Naive thymus-derived CD4-positive, alpha-beta T cell (primary cell): ENCODE data around the gene INPP5A. TPM values are rescaled to one million over a fixed set of nuclear protein-coding genes. Genes with fewer than 3 reads are reported as not detected.
"Not testable (repeated sequence)": the region's sequence is repeated elsewhere in the genome, so short reads cannot be mapped to it uniquely, and the experiment has no call there.

Source experiments
- ATAC-seq: fragments of 150-1000 bp; cut with Tn5 transposase; 2 replicates; pipeline ENCODE4 v1.10.0; 2021; ENCODE audit warnings: mild to moderate bottlenecking, moderate library complexity
- CTCF ChIA-PET: fragments of 350-600 bp; sonication (Branson Sonifier 250); formaldehyde crosslinking; loops from one replicate; lab custom pipeline; 2021; ENCODE audit warnings: antibody characterized with exemption; lab: Charles Lee
- POLR2A ChIA-PET: fragments of 350-600 bp; sonication (Branson Sonifier 250); formaldehyde crosslinking; loops from one replicate; lab custom pipeline; 2021; ENCODE audit warnings: antibody characterized with exemption, inconsistent platforms; lab: Charles Lee
- DNase-seq, 9 donors: peaks; one replicate each; pipeline versions ENCODE4 v3.0.0 to v3.0.0-alpha.2; 2020 to 2022; ENCODE audit warnings: mixed read lengths in 1 of 9
- H3K27ac ChIP-seq: one replicate; pipeline ENCODE4 v1.7.0; 2013; ENCODE audit warnings: mild to moderate bottlenecking, low read depth, low read length, moderate library complexity
- H3K27me3 ChIP-seq, 2 donors: one replicate each; pipeline ENCODE4 v1.7.0; 2013; ENCODE audit warnings: low read length in 2 of 2, mild to moderate bottlenecking in 2 of 2, moderate library complexity in 2 of 2; ENCODE audit not compliant: control insufficient read depth in 2 of 2, insufficient read depth in 2 of 2
- H3K36me3 ChIP-seq, 3 experiments: 1 replicate in 2 of 3; 2 replicates in 1 of 3; pipeline ENCODE4 v1.7.0; 2013; ENCODE audit warnings: low read length in 3 of 3, mild to moderate bottlenecking in 3 of 3, moderate library complexity in 1 of 3; ENCODE audit not compliant: insufficient read depth in 3 of 3, control insufficient read depth in 2 of 3
- H3K4me1 ChIP-seq, 2 donors: one replicate each; pipeline ENCODE4 v1.7.0; 2013; ENCODE audit warnings: low read length in 2 of 2, mild to moderate bottlenecking in 2 of 2, moderate library complexity in 1 of 2; ENCODE audit not compliant: control insufficient read depth in 2 of 2, insufficient read depth in 2 of 2
- H3K4me3 ChIP-seq: 2 replicates; pipeline ENCODE4 v1.7.0; 2013; ENCODE audit warnings: mild to moderate bottlenecking, low read length
- H3K9me3 ChIP-seq, 3 experiments: 1 replicate in 2 of 3; 2 replicates in 1 of 3; pipeline ENCODE4 v1.7.0; 2013; ENCODE audit warnings: low read length in 3 of 3; ENCODE audit not compliant: control insufficient read depth in 2 of 3
- H3K27ac Mint-ChIP-seq, 9 donors: one replicate each; pipeline ENCODE4 v1.8.0; 2020 to 2022; ENCODE audit warnings: mixed read lengths in 9 of 9, mild to moderate bottlenecking in 8 of 9, moderate library complexity in 5 of 9, inconsistent platforms in 2 of 9
- H3K27me3 Mint-ChIP-seq, 5 donors: one replicate each; pipeline ENCODE4 v1.8.0; 2021 to 2022; ENCODE audit warnings: mixed read lengths in 5 of 5, mild to moderate bottlenecking in 1 of 5
- H3K36me3 Mint-ChIP-seq, 5 donors: one replicate each; pipeline ENCODE4 v1.8.0; 2020 to 2022; ENCODE audit warnings: mixed read lengths in 5 of 5, mild to moderate bottlenecking in 3 of 5, inconsistent platforms in 1 of 5
- H3K4me1 Mint-ChIP-seq, 7 donors: one replicate each; pipeline ENCODE4 v1.8.0; 2020 to 2022; ENCODE audit warnings: mixed read lengths in 7 of 7, mild to moderate bottlenecking in 3 of 7, inconsistent platforms in 1 of 7
- H3K4me3 Mint-ChIP-seq, 10 donors: one replicate each; pipeline ENCODE4 v1.8.0; 2020 to 2022; ENCODE audit warnings: mild to moderate bottlenecking in 10 of 10, mixed read lengths in 10 of 10, moderate library complexity in 6 of 10, inconsistent platforms in 2 of 10
- H3K9me3 Mint-ChIP-seq, 11 donors: one replicate each; pipeline ENCODE4 v1.8.0; 2020 to 2022; ENCODE audit warnings: mixed read lengths in 11 of 11, mild to moderate bottlenecking in 4 of 11, inconsistent platforms in 1 of 11, moderate library complexity in 1 of 11
- intact Hi-C, 2 donors: fragments of 100-400 bp; cut with micrococcal nuclease; formaldehyde crosslinking; loops; one replicate each; pipeline ENCODE4 v1.15.1; 2023
- polyA plus RNA-seq, 2 donors: library from polyadenylated mRNA; unstranded; fragments of 300-500 nt; fragmentation: Illumina TruSeq; gene quantifications; one replicate each; pipeline ENCODE4 v1.2.3, GENCODE V29; 2021
- total RNA-seq, 6 experiments: library from RNA in 5 of 6; stranded (reverse) in 5 of 6; gene quantifications; 1 replicate in 5 of 6; 2 replicates in 1 of 6; pipeline ENCODE4 v1.2.3 and lab custom pipeline; 2021 to 2026

INPP5A gene
- total and polyA plus RNA-seq, 7 experiments from 2014 or later = 0.97 to 30.7 (median 25.0) TPM

DNA sequence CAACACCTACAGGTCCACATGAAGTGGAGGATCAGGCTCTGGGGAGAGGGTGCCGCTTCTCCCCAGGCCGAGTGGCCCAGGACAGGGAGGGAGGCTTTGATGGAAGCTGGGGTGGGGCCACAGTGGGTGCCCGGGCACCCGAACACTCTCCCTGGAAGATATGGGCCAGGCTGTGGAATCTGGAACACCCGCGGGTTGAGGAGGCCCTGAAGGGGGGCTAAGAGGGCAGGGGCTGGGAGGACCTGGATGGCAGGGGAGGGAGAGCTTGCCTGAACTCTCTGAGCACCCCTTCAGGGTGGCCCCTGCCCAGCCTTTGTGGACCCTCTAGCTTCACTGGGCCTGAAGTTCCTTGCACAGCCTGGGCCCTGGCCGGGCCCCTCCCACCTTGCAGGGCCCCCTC, 252.9 kb downstream of the INPP5A start:
- Mint-ChIP-seq H3K4me1 (no peaks in the 10 kb centered on the region), H3K27ac (no peak overlapping the region), H3K36me3 (no peaks in the 10 kb centered on the region), H3K9me3 (peaks cover 0 to 1% (median 0%) of the 10 kb centered on the region in 11 donors), H3K27me3 (peaks cover 0 to 14% (median 7%) of the 10 kb centered on the region in 5 donors), H3K4me3 (no peak overlapping the region)
- ATAC-seq = no peak
- Histone ChIP-seq H3K4me3 (no peak overlapping the region), H3K27ac (no peak overlapping the region), H3K4me1 (no peaks in the 10 kb centered on the region), H3K27me3 (peaks cover 0 to 3% of the 10 kb centered on the region in 2 donors), H3K9me3 (no peaks in the 10 kb centered on the region), H3K36me3 (no peaks in the 10 kb centered on the region)
- no peak for DNase-seq
- intact Hi-C loops = loop anchor here in 1 of 2 donors (10.0 kb wide), 1 partner anchor 136 kb away; no protein-coding TSS in a partner anchor
- ChIA-PET CTCF (interaction anchor here (0.6 kb wide), 1 partner anchor 525 kb away, joined by 5 read pairs; no protein-coding TSS in a partner anchor), POLR2A (no interaction called here)

- Mint-ChIP-seq H3K36me3 (no peaks in the 10 kb centered on the region), H3K27me3 (peaks cover 0 to 13% (median 7%) of the 10 kb centered on the region in 5 donors), H3K9me3 (peaks cover 0 to 1% (median 0%) of the 10 kb centered on the region in 11 donors), H3K27ac (no peak overlapping the region), H3K4me1 (no peaks in the 10 kb centered on the region), H3K4me3 (no peak overlapping the region)
- H3K27ac ChIP-seq = no peak overlapping the region
- no peak for ATAC-seq
- H3K4me3 ChIP-seq = no peak overlapping the region
- intact Hi-C loops = loop anchor here in 1 of 2 donors (10.0 kb wide), 1 partner anchor 136 kb away; no protein-coding TSS in a partner anchor
- H3K4me1 ChIP-seq = no peaks in the 10 kb centered on the region
- POLR2A ChIA-PET = no interaction called here
- no peaks in the 10 kb centered on the region for H3K36me3 ChIP-seq
- no peaks in the 10 kb centered on the region for H3K9me3 ChIP-seq
- peaks cover 0 to 3% of the 10 kb centered on the region in 2 donors for H3K27me3 ChIP-seq
- CTCF ChIA-PET = interaction anchor here (0.6 kb wide), 1 partner anchor 524 kb away, joined by 5 read pairs; no protein-coding TSS in a partner anchor
- no peak for DNase-seq
These were observed 253.6 kb downstream of the INPP5A start for GRCh38 chr10:132790934-132791829.

DNA sequence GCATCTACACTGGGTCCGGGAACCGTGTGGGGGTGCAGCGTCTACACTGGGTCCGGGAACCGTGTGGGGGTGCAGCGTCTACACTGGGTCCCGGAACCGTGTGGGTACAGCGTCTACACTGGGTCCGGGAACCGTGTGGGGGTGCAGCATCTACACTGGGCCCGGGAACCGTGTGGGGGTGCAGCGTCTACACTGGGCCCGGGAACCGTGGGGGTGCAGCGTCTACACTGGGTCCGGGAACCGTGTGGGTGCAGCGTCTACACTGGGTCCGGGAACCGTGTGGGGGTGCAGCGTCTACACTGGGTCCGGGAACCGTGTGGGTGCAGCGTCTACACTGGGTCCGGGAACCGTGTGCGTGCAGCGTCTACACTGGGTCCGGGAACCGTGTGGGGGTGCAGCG, 254.5 kb downstream of the INPP5A start:
- H3K4me3 Mint-ChIP-seq, H3K9me3 ChIP-seq, H3K4me3 ChIP-seq, CTCF ChIA-PET, H3K27ac ChIP-seq, H3K4me1 ChIP-seq, H3K27me3 ChIP-seq, H3K36me3 ChIP-seq, ATAC-seq, H3K27ac Mint-ChIP-seq, H3K9me3 Mint-ChIP-seq, POLR2A ChIA-PET, H3K36me3 Mint-ChIP-seq, DNase-seq, H3K4me1 Mint-ChIP-seq: not testable (repeated sequence)
- intact Hi-C loops = loop anchor here in 1 of 2 donors (10.0 kb wide), 1 partner anchor 137 kb away; no protein-coding TSS in a partner anchor
- peaks cover 0 to 12% (median 5%) of the 10 kb centered on the region in 5 donors for H3K27me3 Mint-ChIP-seq

DNA sequence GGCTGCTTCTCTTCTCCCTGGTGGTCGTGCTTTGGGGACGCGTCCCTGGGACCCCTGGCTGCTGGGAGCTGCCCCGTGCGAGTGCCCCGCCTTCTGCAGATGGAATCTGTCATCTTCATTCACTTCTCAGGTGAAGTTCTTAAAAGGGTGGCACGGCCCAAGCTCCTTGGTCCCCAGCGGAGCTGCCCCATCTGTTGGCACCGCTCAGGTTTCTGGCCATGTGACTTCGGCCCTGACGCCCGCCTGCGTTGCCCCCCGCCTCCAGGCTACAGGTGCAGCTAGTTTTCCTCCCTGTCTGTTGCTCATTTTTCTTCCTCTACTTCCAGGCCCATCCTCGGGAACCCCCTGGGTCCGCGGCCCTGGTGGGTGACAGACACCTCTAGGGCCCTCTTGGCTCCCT, 255.2 kb downstream of the INPP5A start:
- ATAC-seq = no peak
- no peaks in the 10 kb centered on the region for H3K36me3 Mint-ChIP-seq
- H3K27me3 Mint-ChIP-seq = peaks cover 0 to 12% (median 5%) of the 10 kb centered on the region in 5 donors
- no peak for DNase-seq
- no peaks in the 10 kb centered on the region for H3K4me1 Mint-ChIP-seq
- no peaks in the 10 kb centered on the region for H3K4me1 ChIP-seq
- H3K27ac Mint-ChIP-seq = no peak overlapping the region
- POLR2A ChIA-PET = no interaction called here
- H3K27ac ChIP-seq = no peak overlapping the region
- H3K4me3 ChIP-seq = no peak overlapping the region
- H3K36me3 ChIP-seq = no peaks in the 10 kb centered on the region
- CTCF ChIA-PET = no interaction called here
- H3K9me3 Mint-ChIP-seq = peaks cover 0 to 3% (median 0%) of the 10 kb centered on the region in 11 donors
- peaks cover 0 to 3% of the 10 kb centered on the region in 2 donors for H3K27me3 ChIP-seq
- no peaks in the 10 kb centered on the region for H3K9me3 ChIP-seq
- intact Hi-C loops = loop anchor here in 1 of 2 donors (10.0 kb wide), 1 partner anchor 138 kb away; no protein-coding TSS in a partner anchor
- no peak overlapping the region for H3K4me3 Mint-ChIP-seq

DNA sequence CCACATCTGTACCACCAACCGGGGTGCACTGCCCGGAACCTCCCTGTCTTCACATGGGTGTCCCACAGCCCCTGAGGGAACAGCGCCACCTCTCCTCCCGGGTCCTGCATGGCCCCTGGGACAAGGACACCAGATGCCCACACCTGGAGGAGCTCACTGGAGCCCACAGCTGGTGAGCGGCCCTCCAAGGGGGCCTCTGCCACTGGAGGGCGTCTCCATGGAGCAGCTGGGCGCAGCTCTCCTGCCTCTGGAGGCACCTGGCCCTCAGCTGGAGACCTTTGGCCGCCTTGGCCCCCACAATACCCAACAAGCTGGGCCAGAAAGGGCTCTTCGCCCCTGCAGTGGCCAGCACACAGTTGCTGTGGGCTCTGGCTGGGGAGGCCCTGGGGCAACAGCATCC, 255.6 kb downstream of the INPP5A start:
- intact Hi-C loops = loop anchor here in 1 of 2 donors (10.0 kb wide), 1 partner anchor 138 kb away; no protein-coding TSS in a partner anchor
- ATAC-seq (no peak), DNase-seq (no peak)
- no peaks in the 10 kb centered on the region for H3K36me3 ChIP-seq
- peaks cover 0 to 3% of the 10 kb centered on the region in 2 donors for H3K27me3 ChIP-seq
- H3K4me3 ChIP-seq = no peak overlapping the region
- no peaks in the 10 kb centered on the region for H3K4me1 ChIP-seq
- Mint-ChIP-seq H3K4me3 (no peak overlapping the region), H3K4me1 (no peaks in the 10 kb centered on the region), H3K9me3 (peaks cover 0 to 3% (median 0%) of the 10 kb centered on the region in 11 donors), H3K27ac (no peak overlapping the region), H3K27me3 (peaks cover 0 to 12% (median 5%) of the 10 kb centered on the region in 5 donors), H3K36me3 (no peaks in the 10 kb centered on the region)
- no peaks in the 10 kb centered on the region for H3K9me3 ChIP-seq
- H3K27ac ChIP-seq = no peak overlapping the region
- POLR2A ChIA-PET = no interaction called here
- CTCF ChIA-PET = no interaction called here

- Histone ChIP-seq H3K9me3 (no peaks in the 10 kb centered on the region), H3K4me1 (no peaks in the 10 kb centered on the region), H3K36me3 (no peaks in the 10 kb centered on the region), H3K4me3 (no peak overlapping the region), H3K27me3 (peaks cover 0 to 3% of the 10 kb centered on the region in 2 donors), H3K27ac (no peak overlapping the region)
- peaks cover 0 to 3% (median 0%) of the 10 kb centered on the region in 11 donors for H3K9me3 Mint-ChIP-seq
- ChIA-PET POLR2A (no interaction called here), CTCF (interaction anchor here (0.6 kb wide), 1 partner anchor 661 kb away, joined by 3 read pairs; no protein-coding TSS in a partner anchor)
- no peaks in the 10 kb centered on the region for H3K36me3 Mint-ChIP-seq
- H3K27me3 Mint-ChIP-seq = peaks cover 0 to 8% (median 5%) of the 10 kb centered on the region in 5 donors
- H3K27ac Mint-ChIP-seq = no peak overlapping the region
- no peak overlapping the region for H3K4me3 Mint-ChIP-seq
- no peak for DNase-seq
- no peaks in the 10 kb centered on the region for H3K4me1 Mint-ChIP-seq
- intact Hi-C loops = loop anchor here in 1 of 2 donors (10.0 kb wide), 1 partner anchor 139 kb away; no protein-coding TSS in a partner anchor
- no peak for ATAC-seq
These were observed 256.6 kb downstream of the INPP5A start for GRCh38 chr10:132793871-132794849.
